C4-2B (cell line): ENCODE results near the gene TNNI3K.

ENCODE experiments used
- CTCF ChIP-seq: fragments of 450-650 bp; conservative IDR thresholded peaks from 2 replicates; pipeline ENCODE4 v1.5.1; 2017; ENCODE audit warnings: mild to moderate bottlenecking
- ZFX ChIP-seq: fragments of 450-650 bp; IDR thresholded peaks from 2 replicates; pipeline ENCODE4 v1.6.1; 2017

- TF ChIP-seq CTCF, result no peak
- no peak for TF ChIP-seq ZFX
These were observed 192.5 kb downstream of the TNNI3K start for GRCh38 chr1:74427681-74428080.
